Measurements from ENCODE around the gene CNTNAP5.
A peak's percentile ranks its signal among the peaks of the same experiment; 100 is the strongest.

Gene CNTNAP5

GRCh38 chr2:124953921-124954320 is 928.8 kb downstream of the CNTNAP5 start:
- peak in 1 of 2 donors; percentile 25 for DNase-seq

GRCh38 chr2:124959581-124959980 is 934.5 kb downstream of the CNTNAP5 start:
- no peak for DNase-seq

- DNase-seq, result no peak
Observed at GRCh38 chr2:124961132-124961531, 936.0 kb downstream of the CNTNAP5 start.

All from hippocampal formation (tissue), 2 donors.